Keratinocyte (primary cell): ENCODE results near the gene SHLD3. TPM values are rescaled to one million over a fixed set of nuclear protein-coding genes. Genes with fewer than 3 reads are reported as not detected.
A peak's percentile ranks its signal among the peaks of the same experiment; 100 is the strongest.

Experiments
- DNase-seq: peaks from one replicate; pipeline ENCODE4 v3.0.0-alpha.2; 2011; ENCODE audit warnings: low read depth, missing footprints, low spot score
- FAIRE-seq: peaks from 2 replicates; lab custom pipeline; 2011; peaks lifted over from hg19 to GRCh38; lab: Jason Lieb, UNC
- H2AFZ ChIP-seq: 2 replicates; pipeline ENCODE4 v1.6.0; 2012; ENCODE audit warnings: low read length, control low read depth, inconsistent platforms; ENCODE audit not compliant: control insufficient read depth
- H3K27ac ChIP-seq: 2 replicates; pipeline ENCODE4 v1.5.1; 2011; ENCODE audit warnings: low read length; ENCODE audit not compliant: control insufficient read depth, insufficient read depth
- H3K27me3 ChIP-seq: 3 replicates; pipeline ENCODE4 v1.6.0; 2011; ENCODE audit warnings: low read length; ENCODE audit not compliant: control insufficient read depth, insufficient read depth; ENCODE audit errors: extremely low read depth
- H3K36me3 ChIP-seq, 2 experiments: 2 replicates in 1 of 2; 3 replicates in 1 of 2; pipeline ENCODE4 v1.5.1; 2011; ENCODE audit warnings: low read length in 2 of 2, mild to moderate bottlenecking in 1 of 2; ENCODE audit not compliant: control insufficient read depth in 2 of 2, insufficient read depth in 2 of 2; ENCODE audit errors: extremely low read depth in 1 of 2
- H3K4me1 ChIP-seq: 3 replicates; pipeline ENCODE4 v1.5.1; 2011; ENCODE audit warnings: low read length; ENCODE audit not compliant: control insufficient read depth, insufficient read depth; ENCODE audit errors: extremely low read depth
- H3K4me2 ChIP-seq: 3 replicates; pipeline ENCODE4 v1.6.0; 2011; ENCODE audit warnings: low read depth, low read length; ENCODE audit not compliant: control insufficient read depth, insufficient read depth; ENCODE audit errors: extremely low read depth
- H3K4me3 ChIP-seq, 3 experiments: fragments of 200-600 bp in 1 of 3; sonication (generic) in 1 of 3; 2 replicates in 2 of 3; 3 replicates in 1 of 3; pipeline ENCODE4 v1.5.1; 2011 to 2016; ENCODE audit warnings: low read length in 3 of 3, mild to moderate bottlenecking in 3 of 3, control low read depth in 2 of 3, inconsistent platforms in 1 of 3, low read depth in 1 of 3, mixed read lengths in 1 of 3, mixed run types in 1 of 3, moderate library complexity in 1 of 3; ENCODE audit not compliant: control insufficient read depth in 2 of 3, insufficient read depth in 2 of 3; ENCODE audit errors: extremely low read depth in 1 of 3
- H3K79me2 ChIP-seq: 2 replicates; pipeline ENCODE4 v1.6.0; 2012; ENCODE audit warnings: low read length; ENCODE audit not compliant: control insufficient read depth, insufficient read depth
- H3K9ac ChIP-seq: 3 replicates; pipeline ENCODE4 v1.6.0; 2011; ENCODE audit warnings: low read length; ENCODE audit not compliant: control insufficient read depth, insufficient read depth; ENCODE audit errors: extremely low read depth
- H3K9me1 ChIP-seq: 3 replicates; pipeline ENCODE4 v1.6.0; 2011; ENCODE audit warnings: low read length; ENCODE audit not compliant: control insufficient read depth, insufficient read depth; ENCODE audit errors: extremely low read depth
- H3K9me3 ChIP-seq: 2 replicates; pipeline ENCODE4 v1.5.1; 2012; ENCODE audit warnings: low read depth, low read length; ENCODE audit not compliant: control insufficient read depth
- H4K20me1 ChIP-seq: 3 replicates; pipeline ENCODE4 v1.6.0; 2011; ENCODE audit warnings: low read length; ENCODE audit not compliant: control insufficient read depth, insufficient read depth; ENCODE audit errors: extremely low read depth
- CTCF ChIP-seq, 3 experiments: IDR thresholded peaks in 1 of 3; conservative IDR thresholded peaks in 1 of 3; optimal IDR thresholded peaks in 1 of 3; 2 replicates in 2 of 3; 3 replicates in 1 of 3; pipeline versions ENCODE3 to v1.5.1; 2011; ENCODE audit warnings: low read length in 3 of 3, mild to moderate bottlenecking in 3 of 3, moderate library complexity in 2 of 3, control low read depth in 1 of 3, inconsistent platforms in 1 of 3; ENCODE audit not compliant: insufficient read depth in 2 of 3; ENCODE audit errors: extremely low read depth in 1 of 3
- EZH2 ChIP-seq: IDR thresholded peaks from one replicate; pipeline ENCODE4 v1.6.1; 2012; ENCODE audit warnings: inconsistent platforms, mild to moderate bottlenecking, low read length, moderate library complexity
- dilution Hi-C: fragments of 300-500 bp; cut with MboI; formaldehyde crosslinking; loops from one replicate; pipeline ENCODE4 v1.7.0; 2020; ENCODE audit warnings: low sequenced_read_pairs; ENCODE audit not compliant: extremely low pct_ligation_motif_present
- polyA plus RNA-seq, 5 experiments: library from polyadenylated mRNA; depleted of rRNA in 3 of 5; stranded (reverse) in 3 of 5; stranded (forward) in 1 of 5; unstranded in 1 of 5; fragments of >200 nt; gene quantifications; 1 replicate in 1 of 5; 2 replicates in 3 of 5; 3 replicates in 1 of 5; pipeline versions ENCODE4 v1.2.1 to v1.2.3, GENCODE V29; 2011 to 2012; ENCODE audit warnings: missing spikeins in 2 of 5, low read depth in 1 of 5, low replicate concordance in 1 of 5

SHLD3 gene
- polyA plus RNA-seq, 1 donor (not counting 4 experiments of a cell fraction or from before 2014, with no cell fraction given): 3.6 TPM

GRCh38 chr5:65625743-65626142 is 916 bp downstream of the SHLD3 start:
- Histone ChIP-seq H3K4me2 (peak overlapping the region; percentile 99), H3K27ac (peak overlapping the region; percentile 86), H3K27me3 (no peaks in the 10 kb centered on the region), H3K9me3 (no peaks in the 10 kb centered on the region), H3K4me1 (peaks cover 17% of the 10 kb centered on the region), H3K79me2 (peaks cover 71% of the 10 kb centered on the region), H4K20me1 (peaks cover 2% of the 10 kb centered on the region), H2AFZ (peak overlapping the region; percentile 34), H3K36me3 (peaks cover 0 to 6% of the 10 kb centered on the region in 2 experiments), H3K9me1 (no peaks in the 10 kb centered on the region), H3K4me3 (peak overlapping the region; percentile 66 to 99 (median 98)), H3K9ac (peak overlapping the region; percentile 97)
- dilution Hi-C loops: no loop called here
- TF ChIP-seq CTCF (optimal IDR thresholded peaks at IDR 0.05 in 1 of 3, IDR thresholded peaks at IDR 0.05 in 1 of 3, conservative IDR thresholded peaks at IDR 0.05 in 1 of 3; ENCODE audit: extremely low read depth in 1 of 3, insufficient read depth in 2 of 3, low read length in 3 of 3) (no peak), EZH2 (no peak)
- FAIRE-seq (no peak), DNase-seq (no peak)

GRCh38 chr5:65630981-65631380 is 6.2 kb downstream of the SHLD3 start:
- Histone ChIP-seq H3K4me1 (peaks cover 3% of the 10 kb centered on the region), H3K4me2 (no peak overlapping the region), H3K79me2 (peaks cover 34% of the 10 kb centered on the region), H3K36me3 (peaks cover 0 to 6% of the 10 kb centered on the region in 2 experiments), H3K9me3 (no peaks in the 10 kb centered on the region), H4K20me1 (peaks cover 2% of the 10 kb centered on the region), H3K9ac (no peak overlapping the region), H3K27ac (no peak overlapping the region), H3K27me3 (no peaks in the 10 kb centered on the region), H3K4me3 (no peak overlapping the region), H3K9me1 (no peaks in the 10 kb centered on the region), H2AFZ (no peak overlapping the region)
- FAIRE-seq (no peak), DNase-seq (no peak)
- TF ChIP-seq EZH2 (no peak), CTCF (optimal IDR thresholded peaks at IDR 0.05 in 1 of 3, IDR thresholded peaks at IDR 0.05 in 1 of 3, conservative IDR thresholded peaks at IDR 0.05 in 1 of 3; ENCODE audit: extremely low read depth in 1 of 3, insufficient read depth in 2 of 3, low read length in 3 of 3) (no peak)
- dilution Hi-C loops: no loop called here
